HG03103 (cell line): ENCODE data around the gene DROSHA.

Experiments used
- ATAC-seq: cut with Tn5 transposase; IDR thresholded peaks from one replicate; pipeline ENCODE4 v1.9.1; 2021; ENCODE audit warnings: low read depth; ENCODE audit not compliant: unreplicated experiment

DROSHA gene

DNA sequence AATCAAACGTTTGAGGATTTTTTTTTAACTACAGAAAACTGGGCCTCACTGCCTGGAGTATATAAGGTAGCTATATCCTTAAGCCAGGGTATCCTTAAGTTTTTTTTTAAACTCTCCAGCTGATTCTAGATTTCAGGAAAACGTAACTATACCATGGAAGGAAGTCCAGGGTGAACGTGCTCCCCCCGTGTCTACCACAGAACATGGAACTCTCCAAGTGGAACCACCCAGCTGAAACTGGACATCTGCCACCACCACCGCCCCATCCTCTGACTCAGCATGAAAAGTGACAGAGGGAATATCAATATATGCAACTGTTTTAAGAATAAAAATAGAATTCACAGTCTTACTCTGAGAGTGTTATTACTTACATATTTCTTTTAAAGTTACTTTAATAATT, 61.3 kb downstream of the DROSHA start:
- no peak for ATAC-seq

GRCh38 chr5:31469886-31470285, 62.0 kb downstream of the DROSHA start:
- ATAC-seq: no peak

DNA sequence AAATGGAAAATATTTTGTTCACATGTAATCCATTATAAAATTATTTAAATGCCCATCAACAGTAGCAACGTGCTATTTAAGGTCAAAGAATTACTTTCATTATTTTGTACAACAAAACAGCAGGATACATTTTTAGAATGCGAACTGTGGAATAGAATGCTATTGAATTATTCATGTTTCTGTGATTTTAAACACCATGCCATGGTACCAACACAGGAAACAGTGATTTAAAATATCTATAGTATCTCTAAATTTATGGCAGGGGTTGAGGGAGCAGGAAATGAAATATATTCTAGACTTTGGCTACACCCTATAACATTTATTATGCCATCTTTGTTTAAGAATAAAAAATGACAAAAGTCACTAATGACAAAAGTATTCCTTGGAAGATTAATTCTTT, 62.4 kb downstream of the DROSHA start:
- no peak for ATAC-seq

DNA sequence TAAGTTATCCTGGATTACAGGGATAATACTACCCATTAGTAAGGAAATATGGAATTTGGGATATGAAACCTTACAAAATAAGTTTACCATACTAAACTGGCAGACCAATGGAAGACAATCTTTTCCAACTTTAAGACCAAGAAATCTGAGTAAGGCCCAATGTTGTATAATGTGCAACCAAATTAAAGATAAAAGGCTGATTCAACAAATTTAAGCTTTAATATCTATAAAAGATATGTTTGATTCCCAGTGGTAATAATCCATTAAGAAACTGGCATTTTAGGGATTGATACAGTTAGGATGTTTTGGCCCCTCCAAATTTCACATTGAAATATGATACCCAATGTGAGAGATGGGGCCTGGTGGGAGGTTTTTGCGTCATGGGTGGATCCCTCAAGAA, 66.6 kb downstream of the DROSHA start:
- no peak for ATAC-seq

GRCh38 chr5:31464081-31464480, 67.8 kb downstream of the DROSHA start:
- ATAC-seq: no peak

DNA sequence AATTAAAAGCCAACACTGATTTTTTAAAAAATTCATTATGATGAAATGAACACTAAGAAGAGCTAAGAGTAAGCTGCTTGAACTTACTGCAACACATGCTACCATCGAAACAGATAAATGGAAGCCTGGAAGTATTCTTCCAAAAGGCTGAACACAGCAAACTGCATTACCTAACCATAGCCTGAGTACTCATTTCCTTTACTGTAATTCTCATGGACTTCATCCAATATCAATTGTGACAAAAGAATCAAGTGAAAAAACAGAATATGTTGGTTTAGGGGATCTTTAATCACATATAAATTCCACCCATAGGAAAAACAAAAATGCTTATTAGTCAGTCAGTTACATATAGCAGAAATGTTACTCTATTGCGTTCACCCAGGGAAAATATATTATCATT, 68.5 kb downstream of the DROSHA start:
- no peak for ATAC-seq

DNA sequence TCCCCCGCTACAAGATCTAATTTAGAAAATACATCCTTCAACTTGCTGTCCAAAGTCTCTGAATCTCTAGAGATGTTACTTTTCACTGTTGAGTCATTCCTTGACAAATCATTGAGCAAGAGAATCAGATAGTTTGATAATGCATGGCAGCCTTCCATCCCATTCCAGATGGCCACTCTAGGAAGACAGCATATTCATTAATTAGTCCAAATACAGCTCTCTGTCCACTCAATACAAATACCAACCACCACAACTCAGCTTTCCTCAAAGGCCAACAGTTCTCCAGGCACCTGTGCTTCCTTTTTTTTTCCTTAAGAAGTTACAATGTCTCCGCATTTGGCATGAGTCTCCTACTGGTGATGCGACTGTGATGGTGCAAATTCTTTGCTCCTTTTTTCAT, 72.3 kb downstream of the DROSHA start:
- no peak for ATAC-seq

- ATAC-seq: no peak
Measured at GRCh38 chr5:31455172-31455571, 76.7 kb downstream of the DROSHA start.

DNA sequence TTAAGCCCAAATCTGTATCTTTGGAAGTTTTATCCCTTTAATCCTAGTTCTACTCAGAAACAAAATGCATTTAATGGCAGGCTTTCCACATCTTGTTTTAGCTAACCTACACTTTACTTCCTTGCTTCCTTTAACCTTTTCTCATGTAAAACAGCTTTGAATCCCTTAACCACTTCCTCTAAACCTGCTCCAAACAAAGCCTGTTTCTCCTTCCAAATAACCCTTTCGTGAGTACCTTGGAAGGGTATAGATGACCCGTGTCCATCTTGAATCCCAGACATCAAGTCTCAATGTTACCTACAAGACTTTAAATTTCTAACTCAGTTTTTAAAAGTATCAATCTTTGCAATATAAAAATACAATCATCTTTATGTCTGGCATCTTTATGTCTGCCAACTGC, 78.4 kb downstream of the DROSHA start:
- no peak for ATAC-seq

- no peak for ATAC-seq
Measured at GRCh38 chr5:31452314-31452713, 79.6 kb downstream of the DROSHA start.

DNA sequence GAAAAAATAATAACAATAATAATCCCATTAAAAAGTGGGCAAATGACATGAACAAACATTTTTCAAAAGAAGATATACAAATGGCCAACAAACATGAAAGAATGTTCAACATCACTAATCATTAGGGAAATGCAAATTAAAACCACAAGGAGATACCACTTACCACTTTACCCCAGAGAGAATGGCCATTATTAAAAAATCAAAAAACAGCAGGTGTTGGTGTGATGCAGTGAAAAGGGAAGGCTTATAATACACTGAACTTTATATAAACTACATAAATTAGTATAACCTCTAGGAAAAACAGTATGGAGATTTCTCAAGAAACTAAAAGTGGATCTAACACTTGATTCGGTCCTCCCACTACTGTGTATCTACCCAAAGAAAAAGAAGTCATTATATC, 81.9 kb downstream of the DROSHA start:
- no peak for ATAC-seq

DNA sequence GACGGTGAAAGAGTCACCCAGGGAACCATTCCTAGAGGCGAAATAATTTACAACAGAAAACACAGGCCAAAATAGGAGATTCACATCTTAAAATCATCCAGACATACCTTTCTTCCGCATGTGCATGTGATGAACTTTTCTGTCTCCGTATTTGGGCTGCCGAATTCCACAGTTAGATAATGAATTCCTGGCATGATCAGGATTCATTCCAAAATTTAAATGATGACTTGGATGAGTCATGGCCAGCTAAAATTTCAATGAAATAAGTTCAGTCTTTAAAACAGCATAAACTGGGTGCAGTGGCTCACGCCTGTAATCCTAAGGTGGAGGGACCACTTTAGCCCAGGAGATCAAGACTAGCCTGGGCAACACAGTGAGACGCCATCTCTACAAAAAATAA, 82.7 kb downstream of the DROSHA start:
- ATAC-seq: no peak

DNA sequence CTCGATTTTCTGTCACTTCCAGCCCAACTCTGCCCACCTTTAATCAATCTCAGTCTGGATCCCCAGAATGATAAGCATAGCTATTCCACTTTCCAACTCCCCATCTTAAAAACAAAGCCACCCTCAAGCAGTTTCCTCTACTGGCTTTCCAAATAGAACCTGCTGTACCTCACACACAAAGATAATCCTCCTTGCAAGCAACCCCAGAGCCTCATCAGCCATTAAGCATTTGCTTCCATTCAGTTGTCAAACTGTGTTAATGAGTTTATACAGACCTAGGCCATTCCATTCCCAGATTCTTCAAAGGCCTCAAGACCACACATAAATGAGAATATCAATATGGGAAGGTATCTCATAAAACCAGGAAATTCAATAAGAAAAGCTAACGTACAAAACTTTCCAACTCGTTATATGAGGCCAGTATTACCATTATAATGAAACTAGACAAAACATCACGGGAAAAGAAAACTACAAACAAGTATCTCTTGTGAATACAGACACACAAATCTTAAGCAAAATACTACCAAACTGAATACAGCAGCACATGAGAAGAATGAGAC, 86.8 kb downstream of the DROSHA start:
- ATAC-seq: no peak

GRCh38 chr5:31443572-31443971, 88.3 kb downstream of the DROSHA start:
- no peak for ATAC-seq

DNA sequence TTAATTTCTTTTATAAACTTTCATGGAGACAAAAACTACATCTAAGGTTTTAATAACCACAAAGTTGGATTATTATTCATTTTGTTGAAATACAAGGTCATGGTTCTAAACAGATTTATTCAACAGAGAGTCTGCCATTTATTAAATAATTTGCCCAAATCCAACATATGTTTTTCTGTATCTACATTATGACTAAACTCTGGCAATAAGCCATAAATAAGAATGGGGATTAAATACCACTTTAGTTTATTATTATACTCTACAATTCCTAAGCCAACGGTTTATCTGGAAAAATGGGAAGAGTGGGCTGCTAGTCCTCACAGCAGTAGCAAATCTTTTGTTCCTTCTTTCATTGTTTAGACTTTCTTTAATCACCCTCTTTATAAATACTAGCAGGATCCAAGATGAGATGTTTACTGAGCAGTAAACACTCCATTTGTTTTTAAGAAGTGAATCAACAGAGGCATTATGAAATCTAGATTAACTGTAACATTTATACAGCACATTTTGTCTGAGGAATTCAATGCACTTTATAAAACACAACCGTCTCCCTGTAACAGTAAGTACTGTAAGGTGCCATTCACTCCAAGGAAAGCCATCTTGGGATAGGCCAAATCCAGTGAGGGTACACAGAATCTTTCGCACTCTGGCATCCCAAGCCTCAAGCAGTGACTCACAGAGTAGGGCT, 89.7 kb downstream of the DROSHA start:
- ATAC-seq: no peak

GRCh38 chr5:31436851-31437250, 95.0 kb downstream of the DROSHA start:
- ATAC-seq: no peak

- no peak for ATAC-seq
Measured at GRCh38 chr5:31435730-31436129, 96.2 kb downstream of the DROSHA start.

DNA sequence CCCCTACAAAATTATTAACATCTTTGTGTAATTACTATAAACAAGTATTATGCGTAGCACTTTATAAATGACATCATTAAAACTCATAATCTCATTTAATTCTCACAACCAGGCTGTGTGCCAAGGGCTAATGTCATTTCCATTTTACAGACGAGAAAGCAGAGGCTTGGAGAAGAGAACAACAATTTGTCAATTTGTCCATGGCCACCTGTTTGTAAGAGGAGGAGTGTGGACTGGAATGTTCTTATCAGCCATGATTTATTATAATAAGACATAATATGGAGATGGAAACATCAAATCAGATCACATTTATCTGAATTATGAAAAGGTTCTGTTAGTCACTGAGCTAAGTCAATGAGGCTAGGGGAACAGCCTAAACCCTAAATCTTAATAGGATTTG, 97.0 kb downstream of the DROSHA start:
- no peak for ATAC-seq

DNA sequence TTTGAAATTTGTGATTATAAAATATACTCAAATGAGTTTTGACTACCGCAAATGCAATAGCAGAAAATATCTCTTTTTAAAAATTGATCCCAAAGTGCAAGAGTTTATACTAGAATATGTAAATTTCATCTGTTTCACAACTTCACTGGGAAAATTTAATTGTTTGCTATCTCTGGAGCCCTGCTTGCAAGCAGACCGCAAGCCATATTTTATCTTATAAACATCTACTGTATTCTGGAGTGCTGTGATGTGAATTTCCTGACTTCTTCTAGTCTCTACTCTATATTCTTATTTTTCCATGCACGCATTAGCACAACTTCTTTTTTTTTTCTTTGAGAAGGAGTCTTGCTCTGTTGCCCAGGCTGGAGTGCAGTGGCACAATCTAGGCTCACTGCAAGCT, 98.7 kb downstream of the DROSHA start:
- ATAC-seq: no peak

GRCh38 chr5:31427724-31428309, 104.1 kb downstream of the DROSHA start:
- ATAC-seq: no peak

GRCh38 chr5:31427013-31427723, 104.7 kb downstream of the DROSHA start:
- no peak for ATAC-seq
